Endodermal cell (in vitro differentiated cells): Measurements from ENCODE around the gene DZANK1. TPM values are rescaled to one million over a fixed set of nuclear protein-coding genes. Genes with fewer than 3 reads are reported as not detected.

Experiments
- DNase-seq: peaks from one replicate; pipeline ENCODE4 v3.0.0-alpha.2; 2017
- H3K27ac ChIP-seq: 2 replicates; pipeline ENCODE4 v1.5.1; 2013; ENCODE audit warnings: mild to moderate bottlenecking, low read depth, low read length, moderate library complexity
- H3K27me3 ChIP-seq: 2 replicates; pipeline ENCODE4 v1.6.1; 2013; ENCODE audit warnings: mild to moderate bottlenecking, low read length, moderate library complexity; ENCODE audit not compliant: insufficient read depth, control insufficient read depth, poor library complexity, severe bottlenecking
- H3K36me3 ChIP-seq: 2 replicates; pipeline ENCODE4 v1.7.0; 2013; ENCODE audit warnings: mild to moderate bottlenecking, low read length, moderate library complexity; ENCODE audit not compliant: control insufficient read depth, insufficient read depth
- H3K4me1 ChIP-seq: one replicate; pipeline ENCODE4 v1.7.0; 2013; ENCODE audit warnings: low read length; ENCODE audit not compliant: control insufficient read depth, insufficient read depth
- H3K4me3 ChIP-seq: 2 replicates; pipeline ENCODE4 v1.5.1; 2013; ENCODE audit warnings: mild to moderate bottlenecking, low read length, moderate library complexity
- H3K9ac ChIP-seq: 2 replicates; pipeline ENCODE4 v1.6.1; 2013; ENCODE audit warnings: mild to moderate bottlenecking, low read length, moderate library complexity; ENCODE audit not compliant: poor library complexity, severe bottlenecking; ENCODE audit errors: extremely low read depth
- H3K9me3 ChIP-seq: 2 replicates; pipeline ENCODE4 v1.6.1; 2013; ENCODE audit warnings: mild to moderate bottlenecking, low read length, moderate library complexity; ENCODE audit not compliant: control insufficient read depth
- H3K27ac Mint-ChIP-seq: 2 replicates; pipeline ENCODE4 v1.8.0; 2020; ENCODE audit warnings: mixed read lengths
- H3K27me3 Mint-ChIP-seq: 2 replicates; pipeline ENCODE4 v1.8.0; 2021; ENCODE audit warnings: mild to moderate bottlenecking, mixed read lengths; ENCODE audit not compliant: insufficient read depth
- H3K36me3 Mint-ChIP-seq: 2 replicates; pipeline ENCODE4 v1.8.0; 2020; ENCODE audit warnings: low read depth, mixed read lengths
- H3K4me1 Mint-ChIP-seq: 2 replicates; pipeline ENCODE4 v1.8.0; 2020; ENCODE audit warnings: mixed read lengths
- H3K4me3 Mint-ChIP-seq: 2 replicates; pipeline ENCODE4 v1.8.0; 2020; ENCODE audit warnings: mild to moderate bottlenecking, moderate library complexity, mixed read lengths
- H3K9me3 Mint-ChIP-seq: 2 replicates; pipeline ENCODE4 v1.8.0; 2020; ENCODE audit warnings: mild to moderate bottlenecking, mixed read lengths
- WGBS, 2 experiments: methylation state at CpG; one replicate each; pipeline versions ENCODE4 v1.1.5 to v1.1.7; 2013; ENCODE audit warnings: missing lambda C conversion rate in 2 of 2, mixed read lengths in 1 of 2; ENCODE audit not compliant: insufficient coverage in 1 of 2, insufficient read length in 1 of 2; 5-methylcytosine and 5-hydroxymethylcytosine counted together
- total RNA-seq, 2 donors: library from RNA; stranded (reverse); fragmentation: NEBNext Ultra II Directional in 1 of 2; extraction: Animal tissue kit (Norgen Biotek cat#: 25700) in 1 of 2; gene quantifications; 2 replicates in 1 of 2; 3 replicates in 1 of 2; pipeline ENCODE4 v1.2.1, GENCODE V29; 2021
- TF ChIP-seq, protein P1 (sequence below): fragments of 200-600 bp; sonication (generic); conservative IDR thresholded peaks from 2 replicates; pipeline ENCODE4 v1.5.0; 2021; ENCODE audit warnings: antibody characterized with exemption, mild to moderate bottlenecking

DZANK1 gene
- total RNA-seq, 2 donors from 2014 or later, result 14.8 to 18.8 TPM

DNA sequence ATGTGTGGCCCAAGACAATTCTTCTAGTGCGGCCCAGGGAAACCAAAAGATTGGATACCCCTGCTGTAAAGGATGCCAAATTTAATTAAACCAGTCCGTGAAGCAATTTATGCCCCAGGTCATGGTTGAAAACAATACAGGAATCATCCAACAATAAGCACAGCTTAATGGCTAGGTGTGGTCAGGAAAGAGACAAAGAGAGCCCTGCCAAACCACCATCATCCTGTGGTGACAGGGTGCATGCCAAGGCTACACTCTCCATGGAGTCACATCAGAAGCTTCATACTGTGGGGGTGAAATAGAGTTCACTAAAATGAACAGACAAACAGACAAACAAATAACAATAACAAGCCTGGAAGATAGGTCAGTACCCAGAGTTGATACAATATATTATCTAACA is 62.7 kb downstream of the DZANK1 start:
- 93 to 100% methylated on average over 2 of the region's 2 CpGs for WGBS, 2 experiments
- Histone ChIP-seq H3K27me3 (no peaks in the 10 kb centered on the region), H3K27ac (no peak overlapping the region), H3K9ac (no peak overlapping the region), H3K36me3 (no peaks in the 10 kb centered on the region), H3K9me3 (peaks cover 6% of the 10 kb centered on the region), H3K4me1 (no peaks in the 10 kb centered on the region), H3K4me3 (no peak overlapping the region)
- Mint-ChIP-seq H3K27me3 (no peaks in the 10 kb centered on the region), H3K36me3 (peaks cover 38% of the 10 kb centered on the region), H3K9me3 (peaks cover 12% of the 10 kb centered on the region), H3K4me1 (no peaks in the 10 kb centered on the region), H3K27ac (no peak overlapping the region), H3K4me3 (no peak overlapping the region)
- no peak for DNase-seq
- TF ChIP-seq, protein P1, sequence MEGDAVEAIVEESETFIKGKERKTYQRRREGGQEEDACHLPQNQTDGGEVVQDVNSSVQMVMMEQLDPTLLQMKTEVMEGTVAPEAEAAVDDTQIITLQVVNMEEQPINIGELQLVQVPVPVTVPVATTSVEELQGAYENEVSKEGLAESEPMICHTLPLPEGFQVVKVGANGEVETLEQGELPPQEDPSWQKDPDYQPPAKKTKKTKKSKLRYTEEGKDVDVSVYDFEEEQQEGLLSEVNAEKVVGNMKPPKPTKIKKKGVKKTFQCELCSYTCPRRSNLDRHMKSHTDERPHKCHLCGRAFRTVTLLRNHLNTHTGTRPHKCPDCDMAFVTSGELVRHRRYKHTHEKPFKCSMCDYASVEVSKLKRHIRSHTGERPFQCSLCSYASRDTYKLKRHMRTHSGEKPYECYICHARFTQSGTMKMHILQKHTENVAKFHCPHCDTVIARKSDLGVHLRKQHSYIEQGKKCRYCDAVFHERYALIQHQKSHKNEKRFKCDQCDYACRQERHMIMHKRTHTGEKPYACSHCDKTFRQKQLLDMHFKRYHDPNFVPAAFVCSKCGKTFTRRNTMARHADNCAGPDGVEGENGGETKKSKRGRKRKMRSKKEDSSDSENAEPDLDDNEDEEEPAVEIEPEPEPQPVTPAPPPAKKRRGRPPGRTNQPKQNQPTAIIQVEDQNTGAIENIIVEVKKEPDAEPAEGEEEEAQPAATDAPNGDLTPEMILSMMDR, result no peak

DNA sequence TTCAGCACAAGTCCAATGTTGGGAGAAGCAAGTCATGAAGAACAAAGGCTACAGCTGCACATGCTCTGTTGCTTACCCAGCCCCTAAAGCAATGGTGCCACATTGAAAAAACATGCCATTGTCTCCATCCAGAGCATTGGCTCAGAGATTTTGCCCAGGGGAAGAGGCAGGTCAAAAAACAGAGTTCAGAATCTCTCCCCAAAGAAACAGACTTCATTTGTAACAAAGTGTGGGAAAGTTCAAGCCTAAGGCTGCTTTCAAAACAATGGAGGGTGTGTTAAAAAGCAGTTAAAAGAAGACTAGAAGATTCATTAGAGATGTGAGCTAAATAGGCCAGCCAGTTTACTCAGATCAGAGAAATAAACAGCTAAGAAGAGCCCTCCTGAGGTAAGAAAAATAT is 63.6 kb downstream of the DZANK1 start:
- no peaks in the 10 kb centered on the region for H3K36me3 ChIP-seq
- no peaks in the 10 kb centered on the region for H3K4me1 ChIP-seq
- Mint-ChIP-seq H3K27ac (no peak overlapping the region), H3K27me3 (no peaks in the 10 kb centered on the region), H3K36me3 (peaks cover 41% of the 10 kb centered on the region), H3K4me1 (no peaks in the 10 kb centered on the region), H3K9me3 (peaks cover 12% of the 10 kb centered on the region), H3K4me3 (no peak overlapping the region)
- no peak for DNase-seq
- H3K9ac ChIP-seq, result no peak overlapping the region
- H3K27ac ChIP-seq, result no peak overlapping the region
- H3K27me3 ChIP-seq, result no peaks in the 10 kb centered on the region
- H3K4me3 ChIP-seq, result no peak overlapping the region
- H3K9me3 ChIP-seq, result peaks cover 6% of the 10 kb centered on the region
- TF ChIP-seq, protein P1, result no peak

DNA sequence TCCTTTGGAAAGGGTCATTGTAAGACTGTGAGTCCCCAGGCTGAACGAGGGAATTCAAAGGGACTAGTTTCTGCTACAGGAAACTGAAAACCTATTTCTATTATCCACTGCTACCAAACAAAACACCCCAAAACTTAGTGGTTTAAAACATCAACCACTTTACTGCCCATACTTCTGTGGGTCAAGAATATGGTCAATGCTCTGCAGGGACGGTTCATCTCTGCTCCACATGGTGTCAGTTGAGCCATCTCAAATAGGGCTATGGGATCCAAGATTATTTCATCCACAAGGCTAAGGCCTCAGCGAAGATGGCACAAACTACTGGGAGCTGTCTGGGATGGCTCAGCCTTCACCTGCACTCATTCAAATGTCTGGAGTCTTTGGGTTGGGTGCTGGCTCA is 65.5 kb downstream of the DZANK1 start:
- Histone ChIP-seq H3K4me1 (no peaks in the 10 kb centered on the region), H3K4me3 (no peak overlapping the region), H3K9me3 (peaks cover 6% of the 10 kb centered on the region), H3K27ac (no peak overlapping the region), H3K27me3 (no peaks in the 10 kb centered on the region), H3K36me3 (no peaks in the 10 kb centered on the region), H3K9ac (no peak overlapping the region)
- WGBS, 2 experiments, result 91 to 92% methylated on average over 3 of the region's 3 CpGs
- Mint-ChIP-seq H3K4me3 (no peak overlapping the region), H3K36me3 (peaks cover 43% of the 10 kb centered on the region), H3K4me1 (peaks cover 3% of the 10 kb centered on the region), H3K9me3 (peaks cover 12% of the 10 kb centered on the region), H3K27ac (no peak overlapping the region), H3K27me3 (no peaks in the 10 kb centered on the region)
- no peak for DNase-seq
- TF ChIP-seq, protein P1, result no peak
